COLO668 (cell line): ENCODE results near the gene FBXL16.
"Not testable (repeated sequence)": the region's sequence is repeated elsewhere in the genome, so short reads cannot be mapped to it uniquely, and the experiment has no call there.

Source experiments
- DNase-seq: peaks from one replicate; lab custom pipeline; 2025; ENCODE audit not compliant: unreplicated experiment; lab: John Stamatoyannopoulos, UW

The FBXL16 gene

GRCh38 chr16:705431-706188 lies at the start of gene FBXL16:
Gene FBXL16 (minus strand): TSS chr16:705801. CDS start chr16:697405, 8,396 bp downstream.
- DNase-seq = peak; percentile 95

- no peak for DNase-seq
Observed at GRCh38 chr16:754656-755055, 49.1 kb upstream of the FBXL16 start.

- DNase-seq = not testable (repeated sequence)
Observed at GRCh38 chr16:754121-754607, 48.6 kb upstream of the FBXL16 start.

GRCh38 chr16:752007-752312 lies 46.4 kb upstream of the FBXL16 start:
- no peak for DNase-seq

- no peak for DNase-seq
Observed at GRCh38 chr16:751152-752006, 45.8 kb upstream of the FBXL16 start.

- no peak for DNase-seq
Observed at GRCh38 chr16:750485-750884, 44.9 kb upstream of the FBXL16 start.

- no peak for DNase-seq
Observed at GRCh38 chr16:749010-749409, 43.4 kb upstream of the FBXL16 start.

- no peak for DNase-seq
Observed at GRCh38 chr16:747978-748746, 42.6 kb upstream of the FBXL16 start.

- DNase-seq = no peak
Observed at GRCh38 chr16:746637-747036, 41.0 kb upstream of the FBXL16 start.

GRCh38 chr16:745739-746138 lies 40.1 kb upstream of the FBXL16 start:
- peak; percentile 50 for DNase-seq

- no peak for DNase-seq
Observed at GRCh38 chr16:743794-744500, 38.3 kb upstream of the FBXL16 start.

GRCh38 chr16:742894-743293 lies 37.3 kb upstream of the FBXL16 start:
- not testable (repeated sequence) for DNase-seq

GRCh38 chr16:741986-742629 lies 36.5 kb upstream of the FBXL16 start:
- peak; percentile 56 for DNase-seq

GRCh38 chr16:740764-741505 lies 35.3 kb upstream of the FBXL16 start, which contains the start of gene CIAO3:
Gene CIAO3 (minus strand): TSS chr16:740997. CDS start chr16:740985, 12 bp downstream.
- peak; percentile 94 for DNase-seq

GRCh38 chr16:740459-740763 lies 34.8 kb upstream of the FBXL16 start:
- no peak for DNase-seq

GRCh38 chr16:739560-740458 lies 34.2 kb upstream of the FBXL16 start:
- DNase-seq = peak; percentile 49

GRCh38 chr16:736936-737481 lies 31.4 kb upstream of the FBXL16 start:
- no peak for DNase-seq

- no peak for DNase-seq
Observed at GRCh38 chr16:735982-736453, 30.4 kb upstream of the FBXL16 start.
